CD4-positive, alpha-beta memory T cell (primary cell): ENCODE data around the gene CRYBA4. TPM values are rescaled to one million over a fixed set of nuclear protein-coding genes. Genes with fewer than 3 reads are reported as not detected.

Experiments
- CTCF ChIA-PET: fragments of 350-600 bp; sonication (Branson Sonifier 250); formaldehyde crosslinking; loops from one replicate; lab custom pipeline; 2021; ENCODE audit warnings: inconsistent platforms; ENCODE audit not compliant: partially characterized antibody; lab: Charles Lee
- POLR2A ChIA-PET: fragments of 350-600 bp; sonication (Branson Sonifier 250); formaldehyde crosslinking; loops from one replicate; lab custom pipeline; 2021; ENCODE audit not compliant: partially characterized antibody; lab: Charles Lee
- DNase-seq, 5 donors: peaks; one replicate each; pipeline versions ENCODE4 v3.0.0 to v3.0.0-alpha.2; 2020 to 2022; ENCODE audit warnings: mixed read lengths in 1 of 5
- H3K27ac ChIP-seq: one replicate; pipeline ENCODE4 v1.7.0; 2013; ENCODE audit warnings: low read depth, low read length
- H3K27me3 ChIP-seq: 2 replicates; pipeline ENCODE4 v1.7.0; 2013; ENCODE audit warnings: mild to moderate bottlenecking, low read length, moderate library complexity; ENCODE audit not compliant: insufficient read depth
- H3K36me3 ChIP-seq: 2 replicates; pipeline ENCODE4 v1.7.0; 2013; ENCODE audit warnings: mild to moderate bottlenecking, low read length, moderate library complexity; ENCODE audit not compliant: insufficient read depth
- H3K4me1 ChIP-seq: 2 replicates; pipeline ENCODE4 v1.7.0; 2013; ENCODE audit warnings: mild to moderate bottlenecking, low read length, moderate library complexity; ENCODE audit not compliant: insufficient read depth
- H3K4me3 ChIP-seq, 2 donors: one replicate each; pipeline ENCODE4 v1.7.0; 2013; ENCODE audit warnings: low read length in 2 of 2, mild to moderate bottlenecking in 1 of 2
- H3K9me3 ChIP-seq, 2 donors: one replicate each; pipeline ENCODE4 v1.7.0; 2013; ENCODE audit warnings: low read length in 2 of 2, control low read depth in 1 of 2; ENCODE audit not compliant: control insufficient read depth in 1 of 2
- H3K27ac Mint-ChIP-seq, 7 donors: one replicate each; pipeline ENCODE4 v1.8.0; 2020 to 2021; ENCODE audit warnings: mixed read lengths in 7 of 7, mild to moderate bottlenecking in 6 of 7, inconsistent platforms in 3 of 7, moderate library complexity in 3 of 7
- H3K27me3 Mint-ChIP-seq, 2 donors: one replicate each; pipeline ENCODE4 v1.8.0; 2020 to 2021; ENCODE audit warnings: mixed read lengths in 2 of 2
- H3K36me3 Mint-ChIP-seq, 2 donors: one replicate each; pipeline ENCODE4 v1.8.0; 2020 to 2021; ENCODE audit warnings: mixed read lengths in 2 of 2, inconsistent platforms in 1 of 2, mild to moderate bottlenecking in 1 of 2
- H3K4me1 Mint-ChIP-seq, 4 donors: one replicate each; pipeline ENCODE4 v1.8.0; 2020 to 2021; ENCODE audit warnings: mixed read lengths in 4 of 4, mild to moderate bottlenecking in 1 of 4
- H3K4me3 Mint-ChIP-seq, 8 donors: one replicate each; pipeline ENCODE4 v1.8.0; 2020 to 2021; ENCODE audit warnings: mixed read lengths in 8 of 8, mild to moderate bottlenecking in 7 of 8, moderate library complexity in 6 of 8, inconsistent platforms in 3 of 8
- H3K9me3 Mint-ChIP-seq, 8 donors: one replicate each; pipeline ENCODE4 v1.8.0; 2020 to 2021; ENCODE audit warnings: mixed read lengths in 8 of 8, mild to moderate bottlenecking in 5 of 8, inconsistent platforms in 3 of 8, moderate library complexity in 1 of 8
- intact Hi-C: fragments of 100-400 bp; cut with micrococcal nuclease; formaldehyde crosslinking; loops from one replicate; pipeline ENCODE4 v1.15.1; 2023
- polyA plus RNA-seq, 2 donors: library from polyadenylated mRNA; unstranded; fragments of 300-500 nt; fragmentation: Illumina TruSeq; gene quantifications; one replicate each; pipeline ENCODE4 v1.2.3, GENCODE V29; 2021
- total RNA-seq, 2 experiments: library from RNA; stranded (reverse); gene quantifications; one replicate each; pipeline ENCODE4 v1.2.3, GENCODE V29; 2021

Gene CRYBA4
- total and polyA plus RNA-seq, 4 experiments from 2014 or later = not detected

DNA sequence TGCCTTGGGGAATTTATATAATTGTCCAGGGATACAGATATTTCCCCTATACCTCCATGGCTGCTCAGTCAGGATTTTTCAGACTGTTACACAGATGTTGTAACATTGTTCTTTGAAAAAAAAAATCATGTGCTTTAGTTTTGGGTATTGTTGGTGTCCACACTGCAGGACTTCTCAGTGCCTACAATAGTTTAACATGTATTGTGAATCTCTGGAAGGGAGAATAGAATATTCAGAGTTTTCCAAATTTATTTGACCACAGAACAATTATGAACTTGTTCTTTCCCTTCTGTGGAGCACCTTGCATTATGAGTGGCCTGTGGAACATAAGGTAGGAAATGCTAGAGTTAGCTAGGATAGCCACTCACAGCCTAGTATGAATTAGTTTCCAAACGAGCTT is 14.5 kb downstream of the CRYBA4 start:
- Mint-ChIP-seq H3K36me3 (no peaks in the 10 kb centered on the region), H3K27me3 (no peaks in the 10 kb centered on the region), H3K4me3 (no peak overlapping the region), H3K4me1 (peaks cover 9 to 19% (median 14%) of the 10 kb centered on the region in 4 donors), H3K9me3 (no peaks in the 10 kb centered on the region), H3K27ac (peak overlapping the region in 2 of 7 donors; percentile 15 to 44)
- Histone ChIP-seq H3K4me1 (peaks cover 7% of the 10 kb centered on the region), H3K4me3 (no peak overlapping the region), H3K27ac (no peak overlapping the region), H3K36me3 (no peaks in the 10 kb centered on the region), H3K27me3 (no peaks in the 10 kb centered on the region), H3K9me3 (no peaks in the 10 kb centered on the region)
- CTCF ChIA-PET = no interaction called here
- intact Hi-C loops = no loop called here
- no peak for DNase-seq
- POLR2A ChIA-PET = no interaction called here

GRCh38 chr22:26642465-26643417 is 21.0 kb downstream of the CRYBA4 start:
- Histone ChIP-seq H3K4me3 (peak overlapping the region; percentile 2 to 17), H3K27me3 (no peaks in the 10 kb centered on the region), H3K27ac (peak overlapping the region; percentile 61), H3K4me1 (peaks cover 71% of the 10 kb centered on the region), H3K9me3 (no peaks in the 10 kb centered on the region), H3K36me3 (no peaks in the 10 kb centered on the region)
- Mint-ChIP-seq H3K36me3 (no peaks in the 10 kb centered on the region), H3K4me1 (peaks cover 53 to 73% (median 64%) of the 10 kb centered on the region in 4 donors), H3K4me3 (peak overlapping the region; percentile 55 to 79 (median 70)), H3K9me3 (no peaks in the 10 kb centered on the region), H3K27ac (peak overlapping the region; percentile 90 to 97 (median 96)), H3K27me3 (no peaks in the 10 kb centered on the region)
- intact Hi-C loops = no loop called here
- ChIA-PET CTCF (interaction anchor here (0.7 to 1.8 kb wide), 16 partner anchors 9 to 278 kb away, joined by 3 to 7 read pairs (median 4); partner anchors contain the start of genes CRYBA4 and TFIP11), POLR2A (interaction anchor here (0.6 to 3.6 kb wide), 14 partner anchors 14 to 174 kb away, joined by 4 to 42 read pairs (median 6); partner anchors contain the start of genes HPS4, MIAT, SRRD and TPST2)
- DNase-seq = peak; percentile 45 to 74 (median 51)

GRCh38 chr22:26643418-26644100 is 21.8 kb downstream of the CRYBA4 start:
- intact Hi-C loops = no loop called here
- no peaks in the 10 kb centered on the region for H3K27me3 Mint-ChIP-seq
- Histone ChIP-seq H3K4me3 (peak overlapping the region in 1 of 2 donors; percentile 17), H3K27ac (peak overlapping the region; percentile 61), H3K27me3 (no peaks in the 10 kb centered on the region), H3K36me3 (no peaks in the 10 kb centered on the region), H3K9me3 (no peaks in the 10 kb centered on the region), H3K4me1 (peaks cover 79% of the 10 kb centered on the region)
- DNase-seq = peak in 2 of 5 donors; percentile 12 to 20
- H3K36me3 Mint-ChIP-seq = no peaks in the 10 kb centered on the region
- peak overlapping the region; percentile 90 to 97 (median 96) for H3K27ac Mint-ChIP-seq
- ChIA-PET CTCF (interaction anchor here (0.7 to 1.6 kb wide), 12 partner anchors 11 to 279 kb away, joined by 3 to 7 read pairs (median 3); partner anchors contain the start of gene TFIP11), POLR2A (interaction anchor here (0.6 to 3.6 kb wide), 9 partner anchors 13 to 162 kb away, joined by 4 to 42 read pairs (median 6); partner anchors contain the start of genes HPS4, MIAT, SRRD and TPST2)
- peaks cover 60 to 82% (median 72%) of the 10 kb centered on the region in 4 donors for H3K4me1 Mint-ChIP-seq
- no peaks in the 10 kb centered on the region for H3K9me3 Mint-ChIP-seq
- H3K4me3 Mint-ChIP-seq = peak overlapping the region; percentile 55 to 79 (median 70)

- Histone ChIP-seq H3K9me3 (no peaks in the 10 kb centered on the region), H3K4me3 (no peak overlapping the region), H3K4me1 (peaks cover 84% of the 10 kb centered on the region), H3K27me3 (no peaks in the 10 kb centered on the region), H3K36me3 (no peaks in the 10 kb centered on the region), H3K27ac (no peak overlapping the region)
- Mint-ChIP-seq H3K27ac (peak overlapping the region in 4 of 7 donors; percentile 4 to 84 (median 63)), H3K36me3 (no peaks in the 10 kb centered on the region), H3K4me3 (peak overlapping the region in 2 of 8 donors; percentile 44 to 82), H3K4me1 (peaks cover 62 to 84% (median 73%) of the 10 kb centered on the region in 4 donors), H3K27me3 (no peaks in the 10 kb centered on the region), H3K9me3 (no peaks in the 10 kb centered on the region)
- DNase-seq = no peak
- ChIA-PET POLR2A (interaction anchor here (1.6 to 3.0 kb wide), 2 partner anchors 12 to 36 kb away, joined by 4 to 11 read pairs; partner anchors contain the start of gene MIAT), CTCF (no interaction called here)
- intact Hi-C loops = no loop called here
Measured at GRCh38 chr22:26646158-26646557, 24.4 kb downstream of the CRYBA4 start.

DNA sequence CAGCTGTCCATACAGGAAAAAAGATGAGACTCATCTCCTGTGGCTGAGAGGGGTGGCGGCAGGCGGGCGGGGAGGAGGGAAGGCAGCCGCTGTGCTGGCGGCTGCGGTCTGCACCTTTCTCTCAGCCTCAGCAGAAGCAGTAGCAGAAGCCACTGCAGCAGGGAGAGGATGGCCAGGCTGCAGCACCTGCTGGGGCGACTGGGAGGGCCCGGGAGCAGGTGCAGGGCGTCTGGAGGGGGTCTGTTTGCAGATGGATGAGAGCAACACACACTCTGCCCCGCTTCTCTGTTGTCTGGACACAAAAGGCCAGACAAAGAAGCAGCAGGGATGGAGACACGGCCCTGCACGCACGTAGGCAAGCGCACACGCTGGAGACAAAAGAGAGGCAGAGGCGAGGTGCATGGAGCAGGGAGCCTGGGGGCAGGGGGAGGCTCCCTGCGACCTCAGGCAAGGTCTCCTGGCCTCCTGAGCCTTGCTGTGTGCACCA is 26.3 kb downstream of the CRYBA4 start:
- H3K36me3 ChIP-seq = no peaks in the 10 kb centered on the region
- no peak overlapping the region for H3K27ac ChIP-seq
- H3K4me1 ChIP-seq = peaks cover 65% of the 10 kb centered on the region
- Mint-ChIP-seq H3K27ac (peak overlapping the region; percentile 11 to 77 (median 57)), H3K36me3 (no peaks in the 10 kb centered on the region), H3K4me3 (peak overlapping the region in 7 of 8 donors; percentile 21 to 74 (median 59)), H3K27me3 (no peaks in the 10 kb centered on the region), H3K9me3 (no peaks in the 10 kb centered on the region), H3K4me1 (peaks cover 46 to 70% (median 56%) of the 10 kb centered on the region in 4 donors)
- intact Hi-C loops = no loop called here
- H3K4me3 ChIP-seq = peak overlapping the region in 1 of 2 donors; percentile 23
- ChIA-PET CTCF (no interaction called here), POLR2A (interaction anchor here (1.3 to 3.0 kb wide), 2 partner anchors 10 to 164 kb away, joined by 4 to 11 read pairs; partner anchors contain the start of genes HPS4, MIAT and SRRD)
- H3K27me3 ChIP-seq = no peaks in the 10 kb centered on the region
- no peaks in the 10 kb centered on the region for H3K9me3 ChIP-seq
- DNase-seq = peak in 4 of 5 donors; percentile 37 to 63 (median 42)

DNA sequence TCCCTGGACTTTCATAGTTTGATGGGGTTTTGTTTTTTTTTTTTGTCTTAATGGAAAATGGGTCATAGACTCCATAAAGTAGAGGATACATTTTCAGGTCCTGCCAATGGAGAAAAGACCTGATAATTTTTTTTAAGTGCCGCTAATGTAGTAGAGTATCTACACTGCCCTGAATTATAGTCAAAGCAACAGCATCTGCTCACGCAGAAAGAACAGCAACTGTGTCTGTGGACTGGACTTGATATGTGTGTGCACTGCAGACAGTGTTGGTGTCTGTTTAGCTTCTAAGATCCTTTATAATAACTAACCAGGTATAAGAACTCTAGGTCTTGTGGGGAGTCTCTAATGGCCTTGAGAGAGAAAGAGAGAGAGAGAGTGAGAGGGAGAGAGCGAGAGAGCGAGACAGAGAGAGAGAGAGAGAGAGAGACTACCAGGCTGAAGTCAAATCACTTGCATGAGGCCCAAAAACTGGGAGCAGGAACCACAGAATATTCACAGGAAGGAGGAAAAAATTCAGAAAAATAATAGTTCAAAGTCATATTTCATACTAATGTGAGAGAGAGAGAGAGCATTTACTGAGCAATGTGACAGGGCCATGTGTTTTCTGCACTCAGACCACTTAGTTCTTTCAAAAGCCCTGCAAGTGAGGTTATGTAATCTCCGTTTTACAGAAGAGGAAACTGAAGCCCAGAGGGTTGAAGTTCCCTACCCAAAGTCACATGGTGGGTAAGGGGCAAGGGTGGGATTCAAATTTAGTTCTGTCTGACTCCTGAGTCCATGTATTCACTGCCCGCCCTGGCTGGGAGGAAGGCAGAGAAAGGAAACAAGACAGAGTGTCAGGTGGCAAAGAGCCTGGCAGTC is 27.0 kb downstream of the CRYBA4 start:
- H3K4me3 Mint-ChIP-seq = peak overlapping the region; percentile 7 to 74 (median 60)
- intact Hi-C loops = no loop called here
- H3K27me3 Mint-ChIP-seq = no peaks in the 10 kb centered on the region
- Histone ChIP-seq H3K9me3 (no peaks in the 10 kb centered on the region), H3K4me1 (peaks cover 58% of the 10 kb centered on the region), H3K27me3 (no peaks in the 10 kb centered on the region), H3K27ac (no peak overlapping the region), H3K36me3 (no peaks in the 10 kb centered on the region), H3K4me3 (no peak overlapping the region)
- H3K9me3 Mint-ChIP-seq = no peaks in the 10 kb centered on the region
- H3K27ac Mint-ChIP-seq = peak overlapping the region; percentile 47 to 85 (median 58)
- CTCF ChIA-PET = no interaction called here
- H3K4me1 Mint-ChIP-seq = peaks cover 39 to 63% (median 49%) of the 10 kb centered on the region in 4 donors
- DNase-seq = no peak
- POLR2A ChIA-PET = interaction anchor here (3.0 kb wide), 1 partner anchor 9 kb away, joined by 11 read pairs; the partner anchor contains the start of gene MIAT
- H3K36me3 Mint-ChIP-seq = no peaks in the 10 kb centered on the region
